Lower leg skin (tissue), 3 donors: ENCODE data around the gene BLVRB.

Experiments
- CTCF ChIP-seq, 3 donors: fragments of 450-650 bp; IDR thresholded peaks; one replicate each; pipeline ENCODE4 v1.5.1; 2016; ENCODE audit warnings: antibody characterized with exemption in 3 of 3, mild to moderate bottlenecking in 3 of 3, moderate library complexity in 2 of 3
- POLR2A ChIP-seq, 2 donors: fragments of 450-650 bp; IDR thresholded peaks; one replicate each; pipeline ENCODE4 v1.6.1; 2016 to 2017; ENCODE audit warnings: antibody characterized with exemption in 2 of 2, mild to moderate bottlenecking in 1 of 2, moderate library complexity in 1 of 2

GRCh38 chr19:40433391-40434216 lies 31.9 kb downstream of the BLVRB start:
- TF ChIP-seq POLR2A (IDR thresholded peaks at IDR 0.05) (no peak), CTCF (IDR thresholded peaks at IDR 0.05) (no peak)
